Measurements from ENCODE around the gene HNRNPAB. TPM values are rescaled to one million over a fixed set of nuclear protein-coding genes. Genes with fewer than 3 reads are reported as not detected.
A peak's percentile ranks its signal among the peaks of the same experiment; 100 is the strongest.
"Not testable (repeated sequence)": the region's sequence is repeated elsewhere in the genome, so short reads cannot be mapped to it uniquely, and the experiment has no call there.

HNRNPAB gene
- polyA plus RNA-seq, 3 donors: 25.0 to 133 (median 111) TPM

GRCh38 chr5:178237431-178238312 is 33.3 kb downstream of the HNRNPAB start:
- H3K27ac ChIP-seq (ENCODE audit: low read depth, low read length): no peak overlapping the region
- 61 to 78% (median 63%) methylated on average over 13 of the region's 13 CpGs for WGBS, 3 donors

GRCh38 chr5:178238313-178238635 is 33.9 kb downstream of the HNRNPAB start:
- H3K27ac ChIP-seq (ENCODE audit: low read depth, low read length): no peak overlapping the region
- WGBS, 3 donors: 92 to 93% (median 93%) methylated on average over 6 of the region's 6 CpGs

- 45 to 71% (median 53%) methylated on average over 17 of the region's 17 CpGs for WGBS, 3 donors
Measured at GRCh38 chr5:178238711-178239592, 34.6 kb downstream of the HNRNPAB start.

GRCh38 chr5:178239626-178240301 is 35.4 kb downstream of the HNRNPAB start:
- not testable (repeated sequence) for H3K27ac ChIP-seq (ENCODE audit: low read depth, low read length)
- 35 to 69% (median 37%) methylated on average over 11 to 15 of the region's 16 CpGs for WGBS, 3 donors

More at GRCh38 chr5:178238711-178239592, 34.6 kb downstream of the HNRNPAB start:
- peak overlapping the region; percentile 62 for H3K27ac ChIP-seq (ENCODE audit: low read depth, low read length)

- no peak overlapping the region for H3K27ac ChIP-seq (ENCODE audit: low read depth, low read length)
- 67 to 85% (median 70%) methylated on average over 14 to 19 of the region's 19 CpGs for WGBS, 3 donors
Measured at GRCh38 chr5:178240341-178240741, 36.0 kb downstream of the HNRNPAB start.

- WGBS, 3 donors: 45 to 80% (median 58%) methylated on average over 9 of the region's 9 CpGs
- H3K27ac ChIP-seq (ENCODE audit: low read depth, low read length): no peak overlapping the region
Measured at GRCh38 chr5:178240766-178241165, 36.4 kb downstream of the HNRNPAB start.

GRCh38 chr5:178241231-178241663 is 36.9 kb downstream of the HNRNPAB start:
- 38 to 73% (median 51%) methylated on average over 8 of the region's 8 CpGs for WGBS, 3 donors
- no peak overlapping the region for H3K27ac ChIP-seq (ENCODE audit: low read depth, low read length)

- 68 to 86% (median 79%) methylated on average over 10 to 15 of the region's 15 CpGs for WGBS, 3 donors
- H3K27ac ChIP-seq (ENCODE audit: low read depth, low read length): no peak overlapping the region
Measured at GRCh38 chr5:178241688-178242231, 37.4 kb downstream of the HNRNPAB start.

GRCh38 chr5:178242416-178242815 is 38.1 kb downstream of the HNRNPAB start:
- no peak overlapping the region for H3K27ac ChIP-seq (ENCODE audit: low read depth, low read length)
- WGBS, 3 donors: 76 to 82% (median 80%) methylated on average over 10 of the region's 10 CpGs

GRCh38 chr5:178244576-178244975 is 40.2 kb downstream of the HNRNPAB start:
- WGBS, 3 donors: 75 to 89% (median 87%) methylated on average over 2 of the region's 2 CpGs
- no peak overlapping the region for H3K27ac ChIP-seq (ENCODE audit: low read depth, low read length)

- no peak overlapping the region for H3K27ac ChIP-seq (ENCODE audit: low read depth, low read length)
- WGBS, 3 donors: 66 to 93% (median 80%) methylated on average over 2 of the region's 2 CpGs
Measured at GRCh38 chr5:178245389-178245788, 41.1 kb downstream of the HNRNPAB start.

- WGBS, 3 donors: 70 to 79% (median 78%) methylated on average over 15 of the region's 15 CpGs
- H3K27ac ChIP-seq (ENCODE audit: low read depth, low read length): no peak overlapping the region
Measured at GRCh38 chr5:178246624-178247279, 42.4 kb downstream of the HNRNPAB start.

GRCh38 chr5:178247481-178248456 is 43.4 kb downstream of the HNRNPAB start:
- no peak overlapping the region for H3K27ac ChIP-seq (ENCODE audit: low read depth, low read length)
- WGBS, 3 donors: 58 to 77% (median 74%) methylated on average over 24 of the region's 24 CpGs

- H3K27ac ChIP-seq (ENCODE audit: low read depth, low read length): no peak overlapping the region
- 86 to 87% (median 87%) methylated on average over 18 of the region's 18 CpGs for WGBS, 3 donors
Measured at GRCh38 chr5:178248750-178249149, 44.4 kb downstream of the HNRNPAB start.

GRCh38 chr5:178249191-178249989 is 45.1 kb downstream of the HNRNPAB start:
- no peak overlapping the region for H3K27ac ChIP-seq (ENCODE audit: low read depth, low read length)
- WGBS, 3 donors: 67 to 73% (median 68%) methylated on average over 12 to 13 of the region's 13 CpGs

- H3K27ac ChIP-seq (ENCODE audit: low read depth, low read length): no peak overlapping the region
- WGBS, 3 donors: 65 to 75% (median 74%) methylated on average over 6 of the region's 6 CpGs
Measured at GRCh38 chr5:178250263-178250662, 45.9 kb downstream of the HNRNPAB start.

Measured in adipose tissue (tissue), 3 donors.